Measurements from ENCODE around the gene GABARAP.

DNA sequence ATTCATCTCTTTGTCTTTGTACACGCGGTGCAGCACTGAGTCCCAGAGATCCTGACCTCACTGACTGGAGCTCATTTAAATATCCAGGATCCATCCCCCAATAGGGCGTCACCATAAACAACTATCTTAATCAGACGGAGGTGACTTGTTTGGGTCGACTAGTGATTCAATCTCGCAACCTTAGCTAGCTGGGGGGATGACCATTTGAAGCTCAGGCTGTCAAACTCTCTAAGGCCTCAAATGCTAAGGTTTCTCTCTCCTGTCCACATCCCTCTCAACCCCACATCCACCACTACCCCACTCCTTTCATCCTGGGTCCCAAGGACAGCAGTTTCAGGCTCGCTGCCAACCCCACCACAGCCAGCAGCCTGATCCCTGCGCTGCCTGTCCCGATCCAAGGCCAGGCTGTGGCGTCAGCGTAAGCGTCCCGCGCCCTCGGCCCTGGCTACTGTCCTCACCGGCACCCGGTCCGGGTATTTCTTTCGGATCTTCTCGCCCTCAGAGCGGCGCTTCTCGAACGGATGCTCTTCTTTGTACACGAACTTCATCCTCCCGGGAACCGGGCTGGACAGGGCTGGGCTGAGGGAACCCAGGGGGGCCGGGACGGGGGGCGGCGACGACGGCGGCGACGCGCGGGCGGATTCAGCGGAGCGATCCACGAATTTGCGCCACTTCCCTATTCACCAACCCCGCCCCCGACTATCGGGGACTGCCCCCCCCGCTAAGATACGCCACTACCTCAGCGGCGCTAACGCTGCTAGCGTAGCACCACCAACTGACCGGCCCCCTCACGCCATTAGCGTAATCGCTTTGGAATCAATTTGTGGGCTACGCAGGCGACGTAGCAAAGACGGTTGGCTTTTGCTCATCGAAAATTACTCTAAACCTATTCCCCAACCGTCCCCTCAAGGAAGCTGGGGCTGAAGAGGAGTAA lies at the start of gene GABARAP:
- TF ChIP-seq, protein P1, sequence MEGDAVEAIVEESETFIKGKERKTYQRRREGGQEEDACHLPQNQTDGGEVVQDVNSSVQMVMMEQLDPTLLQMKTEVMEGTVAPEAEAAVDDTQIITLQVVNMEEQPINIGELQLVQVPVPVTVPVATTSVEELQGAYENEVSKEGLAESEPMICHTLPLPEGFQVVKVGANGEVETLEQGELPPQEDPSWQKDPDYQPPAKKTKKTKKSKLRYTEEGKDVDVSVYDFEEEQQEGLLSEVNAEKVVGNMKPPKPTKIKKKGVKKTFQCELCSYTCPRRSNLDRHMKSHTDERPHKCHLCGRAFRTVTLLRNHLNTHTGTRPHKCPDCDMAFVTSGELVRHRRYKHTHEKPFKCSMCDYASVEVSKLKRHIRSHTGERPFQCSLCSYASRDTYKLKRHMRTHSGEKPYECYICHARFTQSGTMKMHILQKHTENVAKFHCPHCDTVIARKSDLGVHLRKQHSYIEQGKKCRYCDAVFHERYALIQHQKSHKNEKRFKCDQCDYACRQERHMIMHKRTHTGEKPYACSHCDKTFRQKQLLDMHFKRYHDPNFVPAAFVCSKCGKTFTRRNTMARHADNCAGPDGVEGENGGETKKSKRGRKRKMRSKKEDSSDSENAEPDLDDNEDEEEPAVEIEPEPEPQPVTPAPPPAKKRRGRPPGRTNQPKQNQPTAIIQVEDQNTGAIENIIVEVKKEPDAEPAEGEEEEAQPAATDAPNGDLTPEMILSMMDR (conservative IDR thresholded peaks at IDR 0.05): no peak
- TF ChIP-seq ZFX (IDR thresholded peaks at IDR 0.05): 0 out of 2 replicates have a peak, but pooled peaks have one; percentile 24
